OCI-LY3 (cell line): ENCODE data around the gene CDH4.

Source experiments
- EZH2phosphoT487 ChIP-seq: fragments of 200-600 bp; shearing (Covaris generic); IDR thresholded peaks from 2 replicates; pipeline ENCODE4 v1.6.1; 2018; ENCODE audit warnings: antibody characterized with exemption, mixed run types, low read depth
- TF ChIP-seq, protein P1 (sequence below): fragments of 200-600, 300-600 bp; sonication (generic); IDR thresholded peaks from 2 replicates; pipeline ENCODE4 v1.5.1; 2014; ENCODE audit warnings: antibody characterized with exemption, low read length, low read depth

DNA sequence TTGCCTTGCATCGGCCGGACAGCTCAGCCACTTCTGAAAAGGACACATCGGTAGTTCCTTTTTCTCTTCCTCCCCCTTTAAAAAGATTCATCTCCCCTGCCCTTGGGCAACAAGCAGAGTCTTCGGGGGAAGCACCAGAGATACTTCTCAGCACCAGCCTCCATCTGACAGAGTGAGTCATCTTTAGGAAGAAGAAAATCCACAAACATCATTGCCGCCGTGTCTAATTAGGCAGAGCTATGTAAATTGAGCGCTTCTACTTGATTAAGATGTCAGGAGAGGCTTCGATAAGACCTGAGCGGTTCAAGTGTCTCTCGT lies 627.2 kb downstream of the CDH4 start:
- TF ChIP-seq, protein P1, sequence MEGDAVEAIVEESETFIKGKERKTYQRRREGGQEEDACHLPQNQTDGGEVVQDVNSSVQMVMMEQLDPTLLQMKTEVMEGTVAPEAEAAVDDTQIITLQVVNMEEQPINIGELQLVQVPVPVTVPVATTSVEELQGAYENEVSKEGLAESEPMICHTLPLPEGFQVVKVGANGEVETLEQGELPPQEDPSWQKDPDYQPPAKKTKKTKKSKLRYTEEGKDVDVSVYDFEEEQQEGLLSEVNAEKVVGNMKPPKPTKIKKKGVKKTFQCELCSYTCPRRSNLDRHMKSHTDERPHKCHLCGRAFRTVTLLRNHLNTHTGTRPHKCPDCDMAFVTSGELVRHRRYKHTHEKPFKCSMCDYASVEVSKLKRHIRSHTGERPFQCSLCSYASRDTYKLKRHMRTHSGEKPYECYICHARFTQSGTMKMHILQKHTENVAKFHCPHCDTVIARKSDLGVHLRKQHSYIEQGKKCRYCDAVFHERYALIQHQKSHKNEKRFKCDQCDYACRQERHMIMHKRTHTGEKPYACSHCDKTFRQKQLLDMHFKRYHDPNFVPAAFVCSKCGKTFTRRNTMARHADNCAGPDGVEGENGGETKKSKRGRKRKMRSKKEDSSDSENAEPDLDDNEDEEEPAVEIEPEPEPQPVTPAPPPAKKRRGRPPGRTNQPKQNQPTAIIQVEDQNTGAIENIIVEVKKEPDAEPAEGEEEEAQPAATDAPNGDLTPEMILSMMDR: no peak
- no peak for TF ChIP-seq EZH2phosphoT487
